IPS-20b (cell line): ENCODE measurements around the gene DDIT4L.
"Not testable (repeated sequence)": the region's sequence is repeated elsewhere in the genome, so short reads cannot be mapped to it uniquely, and the experiment has no call there.

Source experiments
- H3K27ac ChIP-seq: one replicate; pipeline ENCODE4 v1.5.1; 2013; ENCODE audit warnings: low read length
- H3K27me3 ChIP-seq: 2 replicates; pipeline ENCODE4 v1.6.1; 2013; ENCODE audit warnings: mild to moderate bottlenecking, low read length, inconsistent platforms; ENCODE audit not compliant: insufficient read depth
- H3K36me3 ChIP-seq: 2 replicates; pipeline ENCODE4 v1.6.1; 2013; ENCODE audit warnings: low read depth, mild to moderate bottlenecking, inconsistent platforms, low read length, moderate library complexity; ENCODE audit not compliant: insufficient read depth
- H3K4me1 ChIP-seq: 2 replicates; pipeline ENCODE4 v1.6.1; 2013; ENCODE audit warnings: mild to moderate bottlenecking, control low read depth, inconsistent platforms, low read length, moderate library complexity; ENCODE audit not compliant: insufficient read depth
- H3K4me3 ChIP-seq: 2 replicates; pipeline ENCODE4 v1.5.1; 2013; ENCODE audit warnings: mild to moderate bottlenecking, low read length, inconsistent platforms
- H3K9ac ChIP-seq: 2 replicates; pipeline ENCODE4 v1.6.1; 2013; ENCODE audit warnings: low read depth, mild to moderate bottlenecking, inconsistent platforms, low read length, moderate library complexity
- H3K9me3 ChIP-seq: 2 replicates; pipeline ENCODE4 v1.6.1; 2013; ENCODE audit warnings: mild to moderate bottlenecking, low read depth, low read length, inconsistent platforms; ENCODE audit not compliant: insufficient read depth

DDIT4L gene

GRCh38 chr4:100189820-100190642 is at the start of gene DDIT4L:
Gene DDIT4L (minus strand): TSS chr4:100190468. CDS start chr4:100189983, 485 bp downstream.
- Histone ChIP-seq H3K4me1 (peaks cover 14% of the 10 kb centered on the region; the same call in 1 of the 2 replicates), H3K4me3 (peak within 1 kb of the TSS; percentile 79), H3K9me3 (no peaks in the 10 kb centered on the region), H3K9ac (peak within 1 kb of the TSS; percentile 64; the same call in 1 of the 2 replicates), H3K27ac (no peak within 1 kb of the TSS), H3K27me3 (peaks cover 46% of the 10 kb centered on the region), H3K36me3 (peaks cover 4% of the 10 kb centered on the region; the same call in 1 of the 2 replicates)

- no peaks in the 10 kb centered on the region for H3K27me3 ChIP-seq
- no peak overlapping the region for H3K4me3 ChIP-seq
- no peak overlapping the region for H3K27ac ChIP-seq
- no peaks in the 10 kb centered on the region for H3K36me3 ChIP-seq
- no peak overlapping the region for H3K9ac ChIP-seq
- no peaks in the 10 kb centered on the region for H3K4me1 ChIP-seq
- H3K9me3 ChIP-seq = peaks cover 14% of the 10 kb centered on the region; the same call in 1 of the 2 replicates
Observed at GRCh38 chr4:100240008-100240407, 49.7 kb upstream of the DDIT4L start.

- no peak overlapping the region for H3K27ac ChIP-seq
- H3K4me1 ChIP-seq = no peaks in the 10 kb centered on the region
- H3K4me3 ChIP-seq = no peak overlapping the region
- H3K27me3 ChIP-seq = no peaks in the 10 kb centered on the region
- no peak overlapping the region for H3K9ac ChIP-seq
- H3K36me3 ChIP-seq = no peaks in the 10 kb centered on the region
- peaks cover 29% of the 10 kb centered on the region for H3K9me3 ChIP-seq
Observed at GRCh38 chr4:100224721-100225120, 34.5 kb upstream of the DDIT4L start.

- no peaks in the 10 kb centered on the region for H3K4me1 ChIP-seq
- H3K27me3 ChIP-seq = no peaks in the 10 kb centered on the region
- H3K9ac ChIP-seq = no peak overlapping the region
- H3K4me3 ChIP-seq = no peak overlapping the region
- H3K36me3 ChIP-seq = no peaks in the 10 kb centered on the region
- H3K27ac ChIP-seq = no peak overlapping the region
- H3K9me3 ChIP-seq = peaks cover 27% of the 10 kb centered on the region
Observed at GRCh38 chr4:100224160-100224559, 33.9 kb upstream of the DDIT4L start.

GRCh38 chr4:100208964-100209363 is 18.7 kb upstream of the DDIT4L start:
- Histone ChIP-seq H3K9ac (no peak overlapping the region), H3K4me1 (peaks cover 7% of the 10 kb centered on the region; the same call in 1 of the 2 replicates), H3K36me3 (no peaks in the 10 kb centered on the region), H3K9me3 (no peaks in the 10 kb centered on the region), H3K4me3 (no peak overlapping the region), H3K27me3 (no peaks in the 10 kb centered on the region), H3K27ac (no peak overlapping the region)

GRCh38 chr4:100208459-100208858 is 18.2 kb upstream of the DDIT4L start:
- no peak overlapping the region for H3K4me3 ChIP-seq
- no peaks in the 10 kb centered on the region for H3K27me3 ChIP-seq
- H3K27ac ChIP-seq = no peak overlapping the region

GRCh38 chr4:100206850-100207249 is 16.6 kb upstream of the DDIT4L start:
- H3K4me1 ChIP-seq = peaks cover 7% of the 10 kb centered on the region; the same call in 1 of the 2 replicates
- H3K27me3 ChIP-seq = no peaks in the 10 kb centered on the region
- H3K36me3 ChIP-seq = no peaks in the 10 kb centered on the region
- H3K27ac ChIP-seq = no peak overlapping the region
- H3K9me3 ChIP-seq = no peaks in the 10 kb centered on the region
- H3K4me3 ChIP-seq = no peak overlapping the region
- no peak overlapping the region for H3K9ac ChIP-seq

More at GRCh38 chr4:100208459-100208858, 18.2 kb upstream of the DDIT4L start:
- peaks cover 7% of the 10 kb centered on the region; the same call in 1 of the 2 replicates for H3K4me1 ChIP-seq
- H3K36me3 ChIP-seq = no peaks in the 10 kb centered on the region
- no peaks in the 10 kb centered on the region for H3K9me3 ChIP-seq
- H3K9ac ChIP-seq = no peak overlapping the region

- H3K4me3 ChIP-seq = no peak overlapping the region
- H3K9me3 ChIP-seq = no peaks in the 10 kb centered on the region
- no peaks in the 10 kb centered on the region for H3K27me3 ChIP-seq
- no peak overlapping the region for H3K27ac ChIP-seq
- H3K9ac ChIP-seq = no peak overlapping the region
- H3K36me3 ChIP-seq = no peaks in the 10 kb centered on the region
- H3K4me1 ChIP-seq = no peaks in the 10 kb centered on the region
Observed at GRCh38 chr4:100198061-100198460, 7.8 kb upstream of the DDIT4L start.

- H3K9ac ChIP-seq, H3K36me3 ChIP-seq, H3K4me1 ChIP-seq, H3K9me3 ChIP-seq, H3K4me3 ChIP-seq, H3K27ac ChIP-seq: not testable (repeated sequence)
- H3K27me3 ChIP-seq = peaks cover 11% of the 10 kb centered on the region
Observed at GRCh38 chr4:100196388-100197071, 6.3 kb upstream of the DDIT4L start.

- Histone ChIP-seq H3K9ac (peak overlapping the region; percentile 64; the same call in 1 of the 2 replicates), H3K36me3 (peaks cover 4% of the 10 kb centered on the region; the same call in 1 of the 2 replicates), H3K27me3 (peaks cover 46% of the 10 kb centered on the region), H3K27ac (no peak overlapping the region), H3K4me3 (peak overlapping the region; percentile 79), H3K4me1 (peaks cover 13% of the 10 kb centered on the region; the same call in 1 of the 2 replicates), H3K9me3 (no peaks in the 10 kb centered on the region)
Observed at GRCh38 chr4:100190643-100191600, 654 bp upstream of the DDIT4L start.

- Histone ChIP-seq H3K4me1 (peaks cover 17% of the 10 kb centered on the region; the same call in 1 of the 2 replicates), H3K36me3 (peaks cover 4% of the 10 kb centered on the region; the same call in 1 of the 2 replicates), H3K4me3 (peak overlapping the region; percentile 79), H3K9ac (peak overlapping the region; percentile 56; the same call in 1 of the 2 replicates), H3K27ac (no peak overlapping the region), H3K9me3 (no peaks in the 10 kb centered on the region), H3K27me3 (peaks cover 46% of the 10 kb centered on the region)
Observed at GRCh38 chr4:100188829-100189228, 1.4 kb downstream of the DDIT4L start.
